ENCODE data around the gene PSMD1.
"Not testable (repeated sequence)": the region's sequence is repeated elsewhere in the genome, so short reads cannot be mapped to it uniquely, and the experiment has no call there.

PSMD1 gene

DNA sequence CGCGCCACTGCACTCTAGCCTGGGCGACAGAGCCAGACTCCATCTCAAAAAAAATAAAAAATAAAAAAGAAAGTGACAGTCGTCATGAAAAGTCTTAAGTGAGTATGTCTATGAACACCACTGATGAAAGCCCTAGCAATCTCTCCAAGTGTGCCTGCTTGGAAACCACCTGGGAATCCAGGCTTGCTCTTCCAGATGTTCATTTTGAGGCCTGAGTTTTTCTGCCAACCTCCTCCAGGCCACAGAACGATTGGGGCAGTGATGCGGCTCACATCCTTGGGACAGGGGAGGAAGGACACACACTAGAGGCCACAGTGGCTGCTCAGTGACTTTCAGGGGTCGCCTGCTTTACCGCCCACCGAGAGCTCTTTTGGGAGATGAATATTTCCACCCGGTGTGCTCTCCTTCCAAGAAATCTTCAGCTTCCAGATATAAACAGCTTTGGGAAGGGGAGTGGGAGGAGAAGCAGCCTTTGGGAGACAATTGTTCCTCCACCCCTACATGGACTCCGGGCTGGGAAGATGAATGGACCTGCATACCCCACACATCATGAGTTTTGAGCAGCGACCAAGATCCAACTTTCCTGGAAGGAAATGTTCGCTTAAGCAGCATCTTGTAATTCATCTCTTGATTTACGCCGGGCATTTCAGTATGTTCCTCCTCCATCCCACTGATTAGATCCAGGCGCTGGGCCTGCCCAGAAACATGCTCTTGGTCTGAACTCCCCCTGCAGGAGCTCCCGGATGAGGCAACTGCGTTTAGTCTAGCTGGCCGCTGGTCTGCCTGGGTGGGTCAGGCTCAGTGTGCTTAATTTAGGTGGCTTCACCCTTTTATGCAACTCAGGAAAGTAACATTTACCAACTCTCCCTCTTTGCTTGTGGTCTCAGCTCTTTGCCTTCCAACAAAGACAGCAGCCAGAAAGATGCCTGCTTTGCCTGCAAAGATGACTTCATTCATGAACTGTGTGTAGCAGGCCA lies 135.5 kb downstream of the PSMD1 start:
- H3K9me2 ChIP-seq (replicated peaks; ENCODE audit: insufficient read depth, low read length): no peaks in the 10 kb centered on the region
- no peaks in the 10 kb centered on the region for H4K20me1 ChIP-seq (ENCODE audit: low read depth, low read length)
- no peak overlapping the region for H3K27ac ChIP-seq (ENCODE audit: low read depth, low read length)

DNA sequence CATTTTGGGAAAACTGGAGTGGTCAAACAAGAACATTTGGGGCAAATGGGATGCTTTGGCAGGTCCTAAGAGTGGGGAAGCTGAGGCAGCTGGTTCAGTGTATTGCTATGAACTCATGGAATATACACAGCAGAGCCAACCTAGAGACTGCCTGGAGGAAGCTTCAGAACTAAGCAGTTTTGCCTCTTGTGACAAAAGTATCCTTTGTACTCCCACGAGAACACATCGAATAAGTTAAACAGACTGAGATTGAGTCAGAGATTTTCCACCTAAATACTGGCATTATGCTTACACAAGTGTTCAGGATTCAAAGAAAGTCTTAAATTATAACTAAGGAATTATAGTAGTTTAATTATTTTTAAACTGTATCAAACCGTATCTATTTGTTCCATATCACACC lies 136.5 kb downstream of the PSMD1 start:
- Histone ChIP-seq H2AFZ (ENCODE audit: low read depth, low read length, severe bottlenecking) (no peak overlapping the region), H3K9me3 (ENCODE audit: insufficient read depth, low read length) (no peaks in the 10 kb centered on the region), H3K27ac (ENCODE audit: low read depth, low read length) (no peak overlapping the region), H3K36me3 (ENCODE audit: low read length) (no peaks in the 10 kb centered on the region), H4K20me1 (ENCODE audit: low read depth, low read length) (no peaks in the 10 kb centered on the region), H3F3A (ENCODE audit: insufficient read depth) (no peaks in the 10 kb centered on the region), H3K9ac (ENCODE audit: low read length) (no peak overlapping the region), H3K27me3 (ENCODE audit: low read length) (no peaks in the 10 kb centered on the region), H3K9me2 (replicated peaks; ENCODE audit: insufficient read depth, low read length) (no peaks in the 10 kb centered on the region), H3K79me2 (ENCODE audit: insufficient read depth, low read length) (no peaks in the 10 kb centered on the region), H3K4me2 (ENCODE audit: low read depth, low read length, poor library complexity, severe bottlenecking) (no peak overlapping the region), H3K4me3 (ENCODE audit: insufficient read depth, low read length, poor library complexity, severe bottlenecking) (no peak overlapping the region)
- no peak for TF ChIP-seq EZH2phosphoT487 (conservative IDR thresholded peaks at IDR 0.05; ENCODE audit: low read length)
- TF ChIP-seq, protein P1, sequence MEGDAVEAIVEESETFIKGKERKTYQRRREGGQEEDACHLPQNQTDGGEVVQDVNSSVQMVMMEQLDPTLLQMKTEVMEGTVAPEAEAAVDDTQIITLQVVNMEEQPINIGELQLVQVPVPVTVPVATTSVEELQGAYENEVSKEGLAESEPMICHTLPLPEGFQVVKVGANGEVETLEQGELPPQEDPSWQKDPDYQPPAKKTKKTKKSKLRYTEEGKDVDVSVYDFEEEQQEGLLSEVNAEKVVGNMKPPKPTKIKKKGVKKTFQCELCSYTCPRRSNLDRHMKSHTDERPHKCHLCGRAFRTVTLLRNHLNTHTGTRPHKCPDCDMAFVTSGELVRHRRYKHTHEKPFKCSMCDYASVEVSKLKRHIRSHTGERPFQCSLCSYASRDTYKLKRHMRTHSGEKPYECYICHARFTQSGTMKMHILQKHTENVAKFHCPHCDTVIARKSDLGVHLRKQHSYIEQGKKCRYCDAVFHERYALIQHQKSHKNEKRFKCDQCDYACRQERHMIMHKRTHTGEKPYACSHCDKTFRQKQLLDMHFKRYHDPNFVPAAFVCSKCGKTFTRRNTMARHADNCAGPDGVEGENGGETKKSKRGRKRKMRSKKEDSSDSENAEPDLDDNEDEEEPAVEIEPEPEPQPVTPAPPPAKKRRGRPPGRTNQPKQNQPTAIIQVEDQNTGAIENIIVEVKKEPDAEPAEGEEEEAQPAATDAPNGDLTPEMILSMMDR (IDR thresholded peaks at IDR 0.05; ENCODE audit: insufficient read depth, low read length, poor library complexity, severe bottlenecking): no peak

More for the DNA sequence above, 135.5 kb downstream of the PSMD1 start:
- Histone ChIP-seq H3K9ac (ENCODE audit: low read length) (no peak overlapping the region), H3K4me2 (ENCODE audit: low read depth, low read length, poor library complexity, severe bottlenecking) (no peak overlapping the region), H2AFZ (ENCODE audit: low read depth, low read length, severe bottlenecking) (no peak overlapping the region), H3K4me3 (ENCODE audit: insufficient read depth, low read length, poor library complexity, severe bottlenecking) (no peak overlapping the region), H3K36me3 (ENCODE audit: low read length) (no peaks in the 10 kb centered on the region), H3K27me3 (ENCODE audit: low read length) (no peaks in the 10 kb centered on the region), H3F3A (ENCODE audit: insufficient read depth) (no peaks in the 10 kb centered on the region), H3K79me2 (ENCODE audit: insufficient read depth, low read length) (no peaks in the 10 kb centered on the region), H3K9me3 (ENCODE audit: insufficient read depth, low read length) (no peaks in the 10 kb centered on the region)
- TF ChIP-seq, protein P1 (IDR thresholded peaks at IDR 0.05; ENCODE audit: insufficient read depth, low read length, poor library complexity, severe bottlenecking): no peak
- no peak for TF ChIP-seq EZH2phosphoT487 (conservative IDR thresholded peaks at IDR 0.05; ENCODE audit: low read length)

DNA sequence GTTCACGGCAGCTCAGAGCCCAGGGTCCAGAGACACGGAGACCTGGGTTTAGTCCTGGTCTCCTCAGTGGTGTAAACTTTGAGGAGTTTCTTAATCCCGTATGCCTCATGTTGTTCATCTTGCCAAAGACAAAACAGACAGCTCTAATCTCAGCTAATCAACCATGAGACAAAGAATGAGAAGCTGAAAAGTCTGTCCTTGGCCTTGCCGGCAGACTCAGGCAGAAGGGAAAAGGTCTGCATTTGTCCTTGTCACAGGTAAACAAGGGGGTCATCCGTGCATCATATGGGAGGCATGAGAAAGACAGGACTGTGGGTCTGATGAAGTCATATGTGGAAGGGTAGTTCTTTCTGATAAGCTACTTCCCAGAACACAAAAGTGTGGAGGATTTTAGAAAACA lies 139.9 kb downstream of the PSMD1 start:
- H3K9me2 ChIP-seq (replicated peaks; ENCODE audit: insufficient read depth, low read length): no peaks in the 10 kb centered on the region
- H3F3A ChIP-seq (ENCODE audit: insufficient read depth): no peaks in the 10 kb centered on the region
- no peak overlapping the region for H2AFZ ChIP-seq (ENCODE audit: low read depth, low read length, severe bottlenecking)
- TF ChIP-seq EZH2phosphoT487 (conservative IDR thresholded peaks at IDR 0.05; ENCODE audit: low read length): no peak
- TF ChIP-seq, protein P1 (IDR thresholded peaks at IDR 0.05; ENCODE audit: insufficient read depth, low read length, poor library complexity, severe bottlenecking): no peak
- no peak overlapping the region for H3K9ac ChIP-seq (ENCODE audit: low read length)
- no peak overlapping the region for H3K27ac ChIP-seq (ENCODE audit: low read depth, low read length)
- no peaks in the 10 kb centered on the region for H3K27me3 ChIP-seq (ENCODE audit: low read length)
- H3K4me3 ChIP-seq (ENCODE audit: insufficient read depth, low read length, poor library complexity, severe bottlenecking): no peak overlapping the region
- no peaks in the 10 kb centered on the region for H4K20me1 ChIP-seq (ENCODE audit: low read depth, low read length)
- no peaks in the 10 kb centered on the region for H3K36me3 ChIP-seq (ENCODE audit: low read length)
- no peak overlapping the region for H3K4me2 ChIP-seq (ENCODE audit: low read depth, low read length, poor library complexity, severe bottlenecking)
- no peaks in the 10 kb centered on the region for H3K79me2 ChIP-seq (ENCODE audit: insufficient read depth, low read length)
- no peaks in the 10 kb centered on the region for H3K9me3 ChIP-seq (ENCODE audit: insufficient read depth, low read length)

DNA sequence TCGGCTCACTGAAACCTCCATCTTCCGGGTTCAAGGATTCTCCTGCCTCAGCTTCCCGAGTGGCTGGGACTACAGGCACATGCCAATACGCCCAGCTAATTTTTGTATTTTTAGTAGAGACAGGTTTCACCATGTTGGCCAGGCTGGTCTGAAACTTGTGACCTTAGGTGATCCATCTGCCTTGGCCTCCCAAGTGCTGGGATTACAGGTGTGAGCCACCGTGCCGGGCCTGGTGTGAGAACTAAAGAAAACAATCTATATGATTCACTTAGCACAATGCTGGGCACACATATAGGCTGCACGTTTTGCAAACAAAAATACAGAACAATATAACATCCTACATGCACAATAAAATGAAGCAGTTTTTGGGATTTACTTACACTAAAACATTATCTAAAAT lies 140.5 kb downstream of the PSMD1 start:
- not testable (repeated sequence) for H3K27ac ChIP-seq (ENCODE audit: low read depth, low read length); H3K9ac ChIP-seq (ENCODE audit: low read length); H3K79me2 ChIP-seq (ENCODE audit: insufficient read depth, low read length); H3K4me3 ChIP-seq (ENCODE audit: insufficient read depth, low read length, poor library complexity, severe bottlenecking); H3K9me3 ChIP-seq (ENCODE audit: insufficient read depth, low read length); H3K36me3 ChIP-seq (ENCODE audit: low read length); H3F3A ChIP-seq (ENCODE audit: insufficient read depth); H4K20me1 ChIP-seq (ENCODE audit: low read depth, low read length); H3K9me2 ChIP-seq (replicated peaks; ENCODE audit: insufficient read depth, low read length); H3K27me3 ChIP-seq (ENCODE audit: low read length)
- H3K4me2 ChIP-seq (ENCODE audit: low read depth, low read length, poor library complexity, severe bottlenecking): peak overlapping the region; percentile 94
- peak overlapping the region; percentile 98 for H2AFZ ChIP-seq (ENCODE audit: low read depth, low read length, severe bottlenecking)
